HG03575 (cell line): ENCODE data around the gene CAMTA1.

Source experiments
- ATAC-seq: cut with Tn5 transposase; IDR thresholded peaks from one replicate; pipeline ENCODE4 v1.9.1; 2021; ENCODE audit not compliant: unreplicated experiment, insufficient number of reproducible peaks, low FRiP score; ENCODE audit errors: extremely low read depth

CAMTA1 gene

DNA sequence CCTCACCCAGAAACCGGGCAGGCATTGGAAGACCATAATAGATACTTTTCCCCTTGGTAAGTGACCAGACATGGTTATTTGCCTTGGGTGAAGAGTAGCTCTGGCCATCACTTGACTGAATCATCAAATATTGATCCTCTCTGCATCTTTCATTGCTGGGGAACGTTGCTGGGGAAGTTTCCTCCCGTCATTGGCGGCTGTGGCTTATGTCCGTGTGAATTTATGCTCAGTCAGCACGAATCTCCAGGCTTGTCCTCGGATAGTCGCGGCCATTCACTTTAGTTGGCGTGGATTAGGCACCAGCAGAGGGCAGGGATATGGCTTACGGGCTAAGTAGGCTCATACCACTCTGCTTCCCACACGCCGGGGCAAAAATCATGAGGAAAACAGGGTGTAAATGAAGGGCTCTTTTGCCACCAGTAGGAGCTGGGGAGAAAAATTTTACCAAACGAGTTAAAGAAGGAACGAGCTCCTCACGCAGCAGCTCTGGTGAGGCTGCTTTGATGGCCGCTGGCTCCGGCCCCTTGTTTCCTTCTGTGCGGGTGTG is 473.4 kb downstream of the CAMTA1 start:
- no peak for ATAC-seq

DNA sequence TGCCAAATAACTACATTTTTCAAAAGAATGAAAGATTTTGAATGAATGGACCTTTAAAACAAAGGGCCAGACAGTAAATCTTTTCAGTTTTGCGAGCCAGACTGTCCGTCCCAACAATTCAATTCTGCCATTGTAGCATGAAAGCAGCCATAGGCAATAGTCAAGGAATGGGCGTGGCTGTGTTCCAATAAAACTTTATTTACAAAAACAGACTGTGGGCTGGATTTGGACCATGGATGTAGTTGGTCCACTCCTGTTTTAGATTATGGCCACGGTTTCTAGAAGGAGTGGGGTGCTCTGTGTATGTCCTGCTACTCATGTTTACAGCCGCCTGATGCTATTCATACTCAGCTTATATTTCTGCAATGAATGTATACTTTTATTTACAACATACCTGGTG is 474.7 kb downstream of the CAMTA1 start:
- ATAC-seq, result no peak

DNA sequence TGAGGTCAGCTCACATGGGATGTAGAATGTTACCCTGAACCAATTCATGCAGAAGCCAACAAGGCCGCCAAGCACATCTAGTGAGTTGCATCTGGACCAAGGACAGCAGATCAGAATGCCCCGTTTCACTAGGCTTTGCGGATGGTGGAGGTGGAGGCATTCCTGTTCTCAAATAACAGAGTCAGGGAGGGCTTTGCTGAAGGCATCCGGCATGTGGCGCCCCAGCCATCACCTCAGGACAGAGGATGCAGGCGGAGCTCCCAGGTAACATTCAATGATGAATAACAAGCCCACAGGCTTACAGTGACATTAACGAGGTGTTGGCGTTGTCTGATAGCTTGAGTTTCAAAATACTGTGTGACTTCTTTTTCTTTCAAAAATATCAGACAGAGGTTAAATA is 476.2 kb downstream of the CAMTA1 start:
- no peak for ATAC-seq

DNA sequence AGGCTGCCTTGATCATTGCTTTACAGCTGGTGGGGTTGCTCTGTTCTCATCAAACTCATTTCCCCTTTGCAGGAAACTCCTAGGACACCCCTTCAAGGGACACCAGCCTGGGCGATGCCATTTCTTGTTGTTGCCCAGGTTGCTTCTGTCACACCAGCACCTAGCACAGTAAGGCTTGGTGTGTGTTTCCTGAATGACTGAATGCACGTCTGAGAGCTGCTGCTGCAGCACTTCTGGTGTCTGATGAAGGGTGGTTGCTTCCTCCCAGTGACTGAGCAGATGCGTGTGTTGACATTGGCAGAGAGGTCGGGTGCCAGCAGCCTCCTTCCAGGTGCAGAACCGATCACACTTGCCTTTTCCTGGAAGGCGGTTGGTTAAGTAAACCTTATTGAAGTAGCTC is 477.4 kb downstream of the CAMTA1 start:
- no peak for ATAC-seq

DNA sequence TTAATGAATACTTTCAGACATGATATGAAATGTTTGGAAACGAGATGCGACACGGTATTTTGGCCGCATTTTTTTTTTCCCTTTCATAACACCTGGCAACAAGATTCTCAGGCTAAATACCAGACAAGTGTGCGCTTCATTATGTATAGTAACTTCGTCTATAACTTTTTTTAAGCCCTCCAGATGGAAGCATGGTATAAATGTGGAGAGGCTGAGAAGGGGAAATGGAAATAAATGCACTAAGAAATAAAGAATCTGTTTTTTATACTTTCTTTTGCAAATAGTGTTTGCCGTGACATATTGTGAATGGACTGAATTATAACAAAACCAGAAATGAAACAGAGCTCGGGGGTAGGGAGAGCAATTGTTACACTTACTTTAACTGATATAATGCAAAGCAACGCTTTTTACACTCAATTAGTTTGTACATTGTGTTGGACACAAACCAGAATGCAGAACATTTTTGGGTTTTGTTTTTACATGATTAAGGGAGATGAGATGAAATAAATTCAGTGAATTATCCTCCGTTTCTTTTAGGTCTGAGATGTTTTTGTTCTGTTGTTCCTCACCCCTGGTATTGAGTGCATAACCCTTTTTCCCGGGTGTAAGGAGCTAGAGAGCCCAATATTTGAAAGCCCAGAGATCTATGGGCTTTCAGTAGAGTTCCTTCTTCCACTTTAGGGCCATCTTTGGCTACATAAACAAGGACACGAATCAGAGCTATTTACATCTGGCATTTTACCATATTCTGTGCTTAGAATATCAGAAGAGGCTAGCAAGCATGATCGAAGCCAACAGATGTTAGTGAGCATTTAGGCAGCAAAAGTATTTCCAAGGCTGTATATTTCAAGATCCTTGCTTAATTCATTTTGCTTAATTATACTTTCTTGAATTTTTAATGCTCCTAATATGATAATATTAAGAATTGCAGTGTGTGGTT is 478.0 kb downstream of the CAMTA1 start:
- ATAC-seq, result no peak

DNA sequence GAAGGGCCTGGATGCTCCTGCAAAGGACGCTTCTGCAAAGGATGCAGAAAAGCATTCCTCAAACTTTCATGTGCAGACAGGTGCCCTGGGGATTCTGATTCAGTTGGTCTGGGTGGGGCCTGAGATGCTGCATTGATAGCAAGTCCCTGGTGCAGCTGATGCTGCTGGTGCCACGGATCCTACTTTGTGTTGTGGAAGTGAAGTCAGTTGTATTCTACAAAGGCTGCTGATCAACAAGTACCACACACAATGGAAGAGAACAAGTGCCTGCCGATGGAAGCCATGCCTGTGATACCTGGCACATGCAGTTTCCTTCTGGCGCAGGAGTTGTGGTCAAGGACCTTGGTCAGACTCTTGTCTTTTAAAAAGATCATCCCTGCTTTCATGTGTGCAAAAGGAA is 478.8 kb downstream of the CAMTA1 start:
- no peak for ATAC-seq

DNA sequence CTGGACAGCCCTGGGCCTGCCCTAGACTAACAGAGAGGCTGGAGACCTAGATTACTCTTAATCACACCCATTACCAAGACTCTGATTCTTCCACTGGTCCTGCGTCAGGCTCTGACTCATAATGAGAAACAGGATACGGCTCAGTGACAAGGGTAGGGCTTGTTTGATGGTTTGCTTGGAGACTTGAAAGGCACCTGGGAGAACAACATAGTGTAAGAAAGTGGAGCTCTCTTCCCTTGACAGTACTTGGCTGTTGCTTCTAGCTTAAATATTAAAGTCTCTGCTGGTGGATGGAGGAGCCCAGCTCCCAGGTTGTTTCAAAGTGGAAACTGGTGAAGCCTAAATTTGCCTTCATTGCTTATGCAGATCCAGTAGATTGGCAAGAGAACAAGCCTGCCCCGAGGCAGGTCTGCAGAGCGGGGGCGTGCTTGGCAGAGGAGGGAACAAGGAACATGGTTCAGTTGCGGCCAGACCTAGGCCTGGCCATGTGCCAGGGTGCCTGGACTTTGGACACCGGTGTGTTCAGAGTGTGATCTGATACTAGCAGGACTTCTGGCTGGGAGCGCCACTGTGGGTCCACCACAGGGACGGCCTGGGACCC is 480.6 kb downstream of the CAMTA1 start:
- no peak for ATAC-seq

DNA sequence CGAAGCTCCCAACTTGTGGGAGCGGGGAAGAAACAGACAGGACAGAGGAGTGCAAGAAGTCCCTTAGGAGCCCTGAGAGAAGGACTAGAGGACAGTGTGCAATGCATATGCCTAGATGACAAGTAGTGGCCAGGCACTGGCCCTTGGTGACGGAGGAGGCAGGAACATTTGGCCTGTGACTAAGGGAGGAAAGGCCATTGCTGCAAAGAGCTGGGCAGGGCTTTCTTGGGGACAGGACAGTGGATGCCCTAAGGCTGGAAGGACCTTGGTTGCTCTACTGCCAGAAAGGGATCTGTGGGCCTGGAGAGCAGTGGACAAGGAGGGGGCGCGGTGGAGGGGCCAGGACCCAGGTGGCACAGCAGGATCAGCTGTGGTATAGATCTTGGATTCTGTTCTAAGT is 481.3 kb downstream of the CAMTA1 start:
- ATAC-seq, result no peak

DNA sequence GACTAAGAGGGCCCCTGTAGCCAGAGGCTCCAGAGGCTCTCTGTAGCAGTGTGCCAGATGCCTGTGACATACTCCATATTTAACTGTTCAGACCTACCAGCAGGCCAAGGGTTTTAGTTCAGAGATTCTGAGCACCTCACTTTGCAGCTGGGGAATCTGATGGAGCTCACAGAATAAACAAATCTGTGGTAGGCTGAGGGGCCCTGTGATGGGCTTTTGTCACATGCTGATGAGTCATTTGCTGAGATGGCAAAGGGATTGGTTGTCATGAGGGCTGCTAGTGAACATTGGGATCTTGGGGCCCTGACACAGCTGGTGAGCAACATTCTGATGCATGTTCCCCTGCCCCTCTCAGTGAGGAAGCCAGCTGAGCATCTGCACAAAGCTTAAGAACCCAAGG is 482.2 kb downstream of the CAMTA1 start:
- no peak for ATAC-seq

DNA sequence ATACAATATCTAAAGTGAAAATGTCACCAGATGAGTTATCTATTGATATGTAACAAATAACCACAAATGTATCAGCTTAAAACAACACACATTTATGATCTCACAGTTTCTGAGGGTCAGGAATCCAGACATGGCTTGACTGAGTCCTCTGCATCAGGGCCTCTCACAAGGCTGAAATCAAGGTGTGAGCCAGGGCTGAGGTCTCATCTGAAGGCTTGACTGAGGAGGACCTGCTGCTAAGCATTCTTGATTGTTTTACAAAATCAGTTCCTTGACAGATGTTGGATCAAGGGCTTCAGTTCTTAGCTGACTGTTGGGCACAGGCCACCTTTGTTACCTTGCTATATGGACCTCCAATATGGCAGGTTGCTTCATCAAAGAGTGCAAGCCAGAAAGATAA is 483.7 kb downstream of the CAMTA1 start:
- no peak for ATAC-seq

DNA sequence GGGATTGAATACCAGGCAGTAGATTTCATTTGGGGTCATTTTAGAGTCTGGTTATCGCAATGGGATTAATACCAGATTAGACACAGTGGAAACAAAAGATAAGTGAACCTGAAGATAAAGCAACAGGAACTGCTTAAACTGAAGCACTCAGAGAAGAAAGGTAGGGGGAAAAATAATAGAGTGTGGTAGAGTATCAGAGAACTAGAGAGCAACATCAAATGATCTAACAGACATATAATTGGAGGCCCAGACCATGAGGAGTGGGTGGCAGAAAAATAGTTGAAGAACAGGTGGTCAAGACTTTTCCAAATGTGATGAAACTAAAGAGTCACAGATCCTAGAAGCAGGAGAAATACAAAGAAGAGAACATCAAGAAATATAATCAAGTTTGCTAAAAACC is 484.3 kb downstream of the CAMTA1 start:
- ATAC-seq, result no peak

DNA sequence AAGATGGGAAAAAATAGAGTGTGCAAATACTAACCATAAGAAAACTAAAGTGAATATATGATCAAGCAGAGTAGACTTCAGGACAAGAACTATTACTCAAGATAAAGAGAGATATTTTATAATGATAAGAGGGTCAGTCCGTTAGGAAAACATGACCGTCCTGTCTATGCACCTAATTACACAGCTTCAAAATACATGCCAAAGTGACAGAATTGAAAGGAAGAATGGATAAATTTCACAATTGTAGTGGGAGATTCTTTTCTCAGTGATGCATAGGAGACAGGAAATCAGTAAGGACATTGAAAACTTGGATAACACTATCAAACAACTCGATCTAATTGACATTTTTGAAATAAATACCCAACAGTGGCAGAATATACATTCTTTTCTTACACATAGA is 489.0 kb downstream of the CAMTA1 start:
- no peak for ATAC-seq

DNA sequence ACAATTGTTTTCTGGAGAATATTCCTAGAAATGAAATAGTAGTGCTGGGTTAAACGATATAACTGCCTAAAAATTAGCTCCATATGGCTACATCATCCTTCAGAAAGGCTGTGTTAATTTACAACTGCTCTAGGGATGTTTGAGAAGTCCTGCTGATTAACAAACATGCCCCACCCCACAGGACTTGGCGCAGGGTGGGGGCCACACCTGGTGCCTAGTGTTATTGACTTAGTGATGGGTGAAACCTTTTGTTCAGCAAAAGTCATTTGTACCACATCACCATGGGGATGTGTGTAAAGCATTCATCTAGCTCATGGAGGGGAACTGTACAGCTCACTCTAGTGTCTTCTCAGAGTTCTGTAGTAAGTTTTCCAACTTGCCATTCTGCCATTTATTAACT is 492.8 kb downstream of the CAMTA1 start:
- ATAC-seq, result no peak

DNA sequence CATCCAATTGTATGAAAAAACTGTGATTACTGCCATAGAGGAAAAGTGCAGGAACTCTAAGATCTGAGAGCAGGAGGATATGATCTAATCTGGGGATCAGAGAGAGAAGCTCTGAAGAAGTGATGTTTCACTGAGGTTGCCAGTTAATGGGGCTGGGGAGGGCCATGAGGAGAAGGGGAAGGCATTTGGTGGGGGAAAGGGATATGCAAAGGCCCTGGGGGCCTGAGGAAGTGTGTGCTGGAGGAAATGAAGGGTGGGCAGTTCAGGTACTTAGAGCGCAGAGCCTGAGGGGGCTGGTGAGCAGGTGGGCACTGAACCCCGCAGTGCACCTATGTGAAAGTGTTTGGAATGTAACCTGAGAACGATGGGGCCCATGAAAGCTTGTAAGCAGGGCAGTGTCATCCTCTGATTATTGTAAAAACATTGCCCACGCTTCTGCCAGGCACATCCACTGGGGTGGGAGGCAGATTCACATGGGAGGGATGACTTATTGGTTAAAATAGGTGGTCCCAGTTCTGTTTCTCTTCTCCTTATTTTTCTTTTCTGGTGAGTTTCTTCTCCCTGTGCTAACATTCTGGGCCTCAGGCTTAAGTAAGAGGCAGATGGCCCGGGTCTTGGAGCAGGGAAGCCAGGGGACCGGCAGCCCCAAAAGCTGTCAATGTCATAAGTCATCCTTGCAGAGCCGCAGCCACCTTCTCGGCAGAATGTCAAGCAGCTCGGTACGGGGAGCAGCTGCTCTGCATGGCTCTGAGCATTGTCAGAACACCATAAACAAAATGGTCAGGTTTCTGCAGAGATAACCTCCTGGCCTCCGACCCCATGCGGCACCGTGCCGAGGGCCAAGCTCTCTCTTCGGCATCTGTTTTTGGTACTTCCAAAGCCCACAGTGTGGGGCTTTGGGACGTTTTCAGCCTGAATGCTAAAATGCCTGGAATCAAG is 493.8 kb downstream of the CAMTA1 start:
- ATAC-seq, result no peak

DNA sequence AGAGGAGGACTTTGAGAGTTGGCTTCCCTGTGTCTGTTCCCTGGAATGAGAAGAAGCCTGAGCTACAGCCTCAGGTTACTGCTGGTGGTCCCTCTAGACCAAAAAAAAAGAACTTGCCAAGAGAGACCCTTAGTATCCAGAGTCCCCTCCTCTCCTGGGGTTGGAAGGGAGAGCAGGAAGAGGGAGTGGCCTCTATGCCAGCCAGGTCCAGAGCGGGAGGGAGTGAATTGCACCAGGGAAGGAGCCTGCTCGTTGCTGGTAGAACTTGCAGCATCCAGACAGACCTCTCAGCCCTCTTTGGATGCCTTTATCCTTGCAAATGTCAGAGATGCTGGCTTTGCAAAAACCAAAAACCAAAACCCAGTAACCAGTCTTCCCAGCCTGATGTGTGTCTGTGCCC is 494.5 kb downstream of the CAMTA1 start:
- ATAC-seq, result no peak

DNA sequence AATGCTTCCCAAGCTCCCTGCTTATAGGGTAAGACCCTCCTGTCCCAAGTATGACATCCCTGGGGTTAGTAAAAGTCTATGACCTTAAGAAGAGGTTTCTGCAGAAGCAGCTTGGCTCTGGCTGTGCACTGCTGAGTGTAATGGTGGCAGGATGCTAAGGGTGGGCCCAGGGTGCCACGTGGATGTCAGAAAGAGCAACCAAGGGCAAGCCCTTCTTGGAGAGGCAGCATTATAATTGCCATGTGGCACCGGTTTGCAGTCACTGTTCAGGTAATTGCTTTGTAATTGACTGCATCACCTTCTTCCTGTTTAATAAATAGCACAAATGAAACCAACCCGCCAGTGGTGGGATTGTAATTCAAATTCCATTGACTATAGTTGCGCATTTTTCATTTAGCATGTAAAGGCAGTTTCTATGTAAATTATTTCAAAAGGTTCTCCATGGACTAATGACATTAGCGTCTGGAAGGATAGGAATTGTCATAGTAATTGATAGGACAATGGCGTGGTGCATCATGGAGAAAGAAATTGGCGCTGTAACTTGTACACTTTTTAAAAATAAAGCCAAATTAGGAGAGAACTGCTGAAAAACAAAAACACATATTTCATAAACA is 495.2 kb downstream of the CAMTA1 start:
- no peak for ATAC-seq

DNA sequence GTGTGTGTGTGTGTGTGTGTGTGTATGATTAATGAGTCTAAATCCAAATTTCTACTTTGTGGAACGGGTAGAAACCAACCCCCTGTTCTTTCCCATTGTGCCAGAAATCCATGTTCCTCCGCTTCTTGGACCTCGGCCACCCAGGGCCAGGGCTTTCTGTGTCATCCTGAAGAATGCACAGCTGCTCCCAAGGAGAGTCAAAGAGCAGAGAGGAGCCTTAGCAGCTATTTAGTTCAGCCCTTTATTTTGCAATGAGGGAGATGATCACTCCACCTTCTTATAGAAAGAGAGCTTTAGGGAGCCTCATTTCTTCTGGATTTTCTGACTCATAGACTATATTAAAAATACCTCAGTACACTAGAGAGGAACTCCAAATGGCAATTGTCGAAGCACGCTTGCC is 496.6 kb downstream of the CAMTA1 start:
- ATAC-seq, result no peak

DNA sequence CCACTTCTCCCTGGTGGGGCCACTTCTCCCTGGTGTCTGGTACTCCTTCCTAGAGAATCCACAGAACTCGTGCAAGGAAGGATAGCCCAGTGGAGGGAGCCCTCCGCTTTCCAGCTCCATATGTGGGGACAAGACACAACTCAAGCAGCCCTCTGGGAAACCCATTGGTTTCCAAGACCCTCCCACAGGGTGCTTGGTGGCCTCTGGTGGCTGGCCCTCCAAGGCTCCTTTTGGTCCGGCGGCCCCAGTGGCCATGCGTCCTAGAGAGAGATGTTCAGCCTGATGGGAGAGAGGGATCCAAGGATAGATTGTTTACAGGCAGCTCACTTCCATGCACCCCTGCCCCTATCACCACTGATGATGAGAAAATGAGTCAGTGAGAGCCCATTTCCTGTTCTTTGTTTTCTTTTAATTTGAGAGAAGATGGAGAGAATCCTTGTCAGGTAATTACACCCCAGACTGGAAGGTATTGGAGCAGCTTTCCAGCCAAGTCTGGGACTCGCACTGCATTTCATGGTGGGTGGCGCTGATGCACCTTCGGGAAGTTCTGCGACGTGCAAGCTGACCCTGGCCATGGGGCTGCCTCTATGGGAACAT is 499.7 kb downstream of the CAMTA1 start:
- ATAC-seq, result no peak
